NCI-H748 (cell line): ENCODE measurements around the gene DBI.

Experiments used
- DNase-seq: peaks from one replicate; lab custom pipeline; 2025; ENCODE audit not compliant: unreplicated experiment; lab: John Stamatoyannopoulos, UW

DBI gene

GRCh38 chr2:119366649-119367471 lies at the start of gene DBI, which contains the start of gene C2orf76:
DBI (plus strand) TSS chr2:119366977; CDS start chr2:119367052, 75 bp downstream.
C2orf76 (minus strand) TSS chr2:119366834; CDS start chr2:119339959, 26,875 bp downstream.
- peak; percentile 94 for DNase-seq

- DNase-seq = no peak
These were observed 49.2 kb upstream of the DBI start for GRCh38 chr2:119317554-119317953.

- DNase-seq = no peak
These were observed 47.2 kb upstream of the DBI start for GRCh38 chr2:119319593-119319992.

- no peak for DNase-seq
These were observed 43.3 kb upstream of the DBI start for GRCh38 chr2:119323459-119323858.

GRCh38 chr2:119324685-119325270 lies 42.0 kb upstream of the DBI start:
- no peak for DNase-seq

- DNase-seq = no peak
These were observed 39.8 kb upstream of the DBI start for GRCh38 chr2:119326938-119327337.

- DNase-seq = no peak
These were observed 39.3 kb upstream of the DBI start for GRCh38 chr2:119327431-119327830.

- no peak for DNase-seq
These were observed 33.8 kb upstream of the DBI start for GRCh38 chr2:119332953-119333352.

GRCh38 chr2:119333360-119333759 lies 33.4 kb upstream of the DBI start:
- DNase-seq = no peak

GRCh38 chr2:119333833-119334232 lies 32.9 kb upstream of the DBI start:
- DNase-seq = no peak

GRCh38 chr2:119337749-119338148 lies 29.0 kb upstream of the DBI start:
- no peak for DNase-seq

GRCh38 chr2:119338272-119338671 lies 28.5 kb upstream of the DBI start:
- no peak for DNase-seq

GRCh38 chr2:119338826-119339561 lies 27.8 kb upstream of the DBI start:
- DNase-seq = no peak

GRCh38 chr2:119339562-119339923 lies 27.2 kb upstream of the DBI start:
- DNase-seq = no peak

GRCh38 chr2:119341684-119342083 lies 25.1 kb upstream of the DBI start:
- no peak for DNase-seq

- no peak for DNase-seq
These were observed 17.5 kb upstream of the DBI start for GRCh38 chr2:119349289-119349688.

- no peak for DNase-seq
These were observed 16.3 kb upstream of the DBI start for GRCh38 chr2:119350311-119350998.

- DNase-seq = no peak
These were observed 14.4 kb upstream of the DBI start for GRCh38 chr2:119352357-119352756.

GRCh38 chr2:119354860-119355259 lies 11.9 kb upstream of the DBI start:
- DNase-seq = no peak

- no peak for DNase-seq
These were observed 7.0 kb upstream of the DBI start for GRCh38 chr2:119359774-119360173.

- no peak for DNase-seq
These were observed 6.3 kb upstream of the DBI start for GRCh38 chr2:119360423-119360966.
